ENCODE data around the gene TXNRD2.

Gene TXNRD2

DNA sequence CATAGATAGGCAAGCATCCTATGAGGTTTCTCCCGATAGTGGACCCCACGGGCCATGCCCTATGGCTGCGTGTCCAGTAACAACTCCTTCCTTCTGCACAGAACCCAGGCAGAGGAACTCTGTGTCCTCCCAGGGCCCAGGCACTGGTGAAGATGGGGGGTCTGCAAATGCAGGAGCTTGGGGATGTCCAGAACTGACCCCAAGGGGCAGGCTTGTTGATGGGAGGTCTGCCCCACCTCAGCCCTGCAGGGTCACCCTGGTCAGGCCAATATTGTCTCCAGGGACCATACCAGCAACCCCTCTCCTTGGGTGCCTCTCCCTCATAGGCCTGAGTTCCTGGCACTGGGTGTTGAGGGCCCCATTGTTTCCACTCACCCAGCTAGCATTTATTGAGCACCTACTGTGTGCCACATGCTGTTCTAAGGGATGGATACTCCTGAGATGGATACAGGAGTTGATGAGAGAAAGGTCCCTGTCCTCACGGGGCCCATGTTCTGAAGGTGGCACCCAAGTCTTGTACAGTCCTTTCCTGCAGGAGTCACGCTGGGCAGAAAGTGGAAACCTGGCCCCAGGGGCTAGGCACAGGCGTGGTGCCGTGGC, 26.3 kb upstream of the TXNRD2 start:
- no peak for DNase-seq

DNA sequence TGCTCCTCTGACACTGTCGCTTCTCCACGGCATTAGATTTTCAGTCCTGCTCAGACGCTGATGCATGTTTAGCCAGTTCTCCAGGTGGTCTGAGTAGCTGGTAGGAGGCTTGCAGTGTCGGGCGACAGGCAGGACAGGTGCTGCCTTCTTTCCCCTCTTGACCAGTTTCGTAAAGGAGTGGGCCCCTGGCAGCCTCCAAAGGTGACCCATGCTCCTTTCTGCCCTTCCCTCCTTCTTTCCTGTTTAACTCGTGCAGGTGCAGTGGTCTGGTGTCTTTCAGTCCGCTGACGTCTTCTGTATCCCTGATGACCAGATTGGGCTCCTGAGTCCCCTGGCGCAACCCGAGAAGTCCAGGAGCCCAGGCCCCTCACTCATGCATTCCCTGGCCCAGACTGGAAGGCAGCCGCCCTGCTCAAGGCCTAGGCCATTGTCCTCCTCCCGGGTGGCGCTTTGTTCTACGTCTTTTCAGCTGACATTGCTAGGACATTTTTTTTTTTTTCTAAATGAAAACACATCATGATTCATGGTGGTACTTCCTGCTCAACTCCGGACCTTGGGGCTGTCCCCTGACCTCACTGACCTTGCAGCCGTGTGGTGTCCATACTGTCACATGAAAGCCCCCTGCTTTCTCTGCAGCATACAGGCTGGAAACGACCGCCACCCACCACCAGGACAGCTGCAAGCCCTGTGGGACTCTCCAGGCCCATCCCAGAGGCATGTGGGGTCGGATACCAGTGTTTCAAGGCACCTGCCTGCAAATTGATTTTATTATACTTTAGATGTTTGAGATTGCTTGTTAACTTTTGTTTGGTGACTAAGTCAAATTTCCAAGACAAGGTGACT, 25.5 kb upstream of the TXNRD2 start:
- no peak for DNase-seq

DNA sequence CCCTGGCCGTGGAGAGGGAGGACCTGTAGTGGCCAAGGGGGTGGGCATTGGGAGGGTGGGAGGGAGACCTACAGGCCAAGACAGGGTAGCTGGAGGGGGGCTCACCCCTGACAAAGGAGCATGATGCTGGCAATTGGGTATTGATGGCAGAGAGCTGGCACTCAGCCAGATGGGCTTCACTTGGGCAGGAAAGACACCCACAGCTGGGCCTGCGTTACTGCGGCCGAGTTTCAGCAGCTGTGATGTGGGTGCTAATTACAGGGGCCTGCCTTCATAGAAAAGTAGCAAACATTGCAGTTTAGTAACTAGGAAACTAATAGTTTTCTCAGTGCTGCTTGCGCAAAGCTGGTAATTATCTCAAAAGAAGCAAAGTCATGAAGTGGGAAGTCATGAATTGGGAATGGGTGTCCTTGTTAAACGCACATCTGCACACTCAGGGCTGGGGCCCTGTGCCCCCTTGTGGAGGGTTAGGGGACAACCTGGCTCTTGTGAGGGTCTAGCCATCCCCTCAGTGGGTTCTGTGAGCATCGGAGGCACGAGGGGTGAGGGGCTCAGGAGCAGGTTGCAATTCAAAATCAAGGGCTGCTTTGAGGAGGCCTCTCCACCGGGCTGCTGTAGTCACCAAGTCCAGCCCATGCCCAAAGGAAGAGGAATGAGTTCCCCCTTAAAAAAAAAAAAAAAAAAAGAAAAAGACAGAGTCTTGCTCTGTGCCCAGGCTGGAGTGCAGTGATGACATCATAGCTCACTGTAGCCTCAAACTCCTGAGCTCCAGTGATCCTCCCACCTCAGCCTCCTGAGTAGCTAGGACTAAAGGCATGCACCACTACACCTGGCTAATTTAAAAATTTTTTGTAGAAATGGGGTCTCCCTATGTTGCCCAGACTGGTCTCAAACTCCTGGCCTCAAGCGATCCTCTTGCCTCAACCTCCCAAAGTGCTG, 24.4 kb upstream of the TXNRD2 start:
- DNase-seq, result peak in 23 of 56 donors; percentile 10 to 79 (median 40)

DNA sequence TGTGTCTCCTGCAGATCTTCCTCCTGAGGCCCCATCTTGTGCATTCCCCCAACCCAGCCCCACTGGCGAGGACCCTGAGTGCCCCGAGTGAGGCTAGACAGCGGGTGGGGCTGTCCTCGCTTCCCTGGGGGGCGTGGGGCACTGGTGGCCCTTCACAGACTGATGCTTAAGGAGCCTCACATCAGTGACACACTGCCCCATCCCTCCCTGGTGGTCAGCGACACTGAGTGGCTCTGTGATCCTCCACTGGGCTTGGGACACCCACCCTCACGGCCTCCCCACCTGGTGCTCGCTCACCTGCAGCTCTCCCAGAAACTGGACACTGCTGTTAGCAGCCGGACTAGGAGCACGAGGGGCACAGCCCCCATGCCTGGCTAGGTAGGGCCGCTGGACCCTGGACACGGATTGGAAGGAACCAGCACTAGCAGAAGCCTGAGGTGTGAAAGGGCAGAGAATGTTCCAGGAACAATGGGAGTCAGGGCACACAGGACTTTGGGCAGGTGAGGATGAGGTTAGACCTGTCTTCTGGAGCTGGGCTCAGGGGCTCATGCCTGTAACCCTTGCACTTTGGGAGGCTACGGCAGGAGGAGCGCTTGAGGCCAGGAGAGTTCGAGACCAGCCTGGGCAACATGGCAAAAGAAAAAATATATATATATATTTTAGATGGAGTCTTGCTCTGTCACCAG, 23.2 kb upstream of the TXNRD2 start:
- DNase-seq, result no peak

DNA sequence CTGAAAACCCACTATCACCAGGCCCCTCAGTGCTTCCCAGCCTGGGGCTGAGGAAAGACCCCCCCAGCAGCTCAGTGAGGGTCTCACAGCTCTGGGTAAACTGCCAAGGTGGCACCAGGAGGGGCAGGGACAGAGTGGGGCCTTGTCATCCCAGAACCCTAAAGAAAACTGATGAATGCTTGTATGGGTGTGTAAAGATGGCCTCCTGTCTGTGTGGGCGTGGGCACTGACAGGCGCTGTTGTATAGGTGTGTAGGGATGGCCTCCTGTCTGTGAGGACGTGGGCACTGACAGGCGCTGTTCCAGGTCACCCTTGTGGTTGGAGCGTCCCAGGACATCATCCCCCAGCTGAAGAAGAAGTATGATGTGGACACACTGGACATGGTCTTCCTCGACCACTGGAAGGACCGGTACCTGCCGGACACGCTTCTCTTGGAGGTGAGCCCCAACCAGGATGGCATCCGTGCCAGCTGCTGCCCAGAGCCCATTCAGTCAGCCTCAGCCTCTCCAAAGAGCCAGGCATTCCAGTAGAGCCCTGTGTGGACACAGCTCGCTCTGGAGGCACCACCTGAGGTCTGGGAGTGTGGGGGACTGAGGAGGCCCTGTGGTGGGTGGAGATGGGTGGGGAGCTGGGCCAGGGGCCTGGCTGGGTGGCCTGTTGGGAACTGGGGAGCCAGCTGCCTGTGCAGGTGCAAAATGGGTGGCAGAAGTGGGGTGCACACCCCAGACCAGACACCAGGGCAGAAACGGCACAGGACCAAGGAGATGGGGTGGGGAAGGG, 22.4 kb upstream of the TXNRD2 start:
- DNase-seq, result no peak

DNA sequence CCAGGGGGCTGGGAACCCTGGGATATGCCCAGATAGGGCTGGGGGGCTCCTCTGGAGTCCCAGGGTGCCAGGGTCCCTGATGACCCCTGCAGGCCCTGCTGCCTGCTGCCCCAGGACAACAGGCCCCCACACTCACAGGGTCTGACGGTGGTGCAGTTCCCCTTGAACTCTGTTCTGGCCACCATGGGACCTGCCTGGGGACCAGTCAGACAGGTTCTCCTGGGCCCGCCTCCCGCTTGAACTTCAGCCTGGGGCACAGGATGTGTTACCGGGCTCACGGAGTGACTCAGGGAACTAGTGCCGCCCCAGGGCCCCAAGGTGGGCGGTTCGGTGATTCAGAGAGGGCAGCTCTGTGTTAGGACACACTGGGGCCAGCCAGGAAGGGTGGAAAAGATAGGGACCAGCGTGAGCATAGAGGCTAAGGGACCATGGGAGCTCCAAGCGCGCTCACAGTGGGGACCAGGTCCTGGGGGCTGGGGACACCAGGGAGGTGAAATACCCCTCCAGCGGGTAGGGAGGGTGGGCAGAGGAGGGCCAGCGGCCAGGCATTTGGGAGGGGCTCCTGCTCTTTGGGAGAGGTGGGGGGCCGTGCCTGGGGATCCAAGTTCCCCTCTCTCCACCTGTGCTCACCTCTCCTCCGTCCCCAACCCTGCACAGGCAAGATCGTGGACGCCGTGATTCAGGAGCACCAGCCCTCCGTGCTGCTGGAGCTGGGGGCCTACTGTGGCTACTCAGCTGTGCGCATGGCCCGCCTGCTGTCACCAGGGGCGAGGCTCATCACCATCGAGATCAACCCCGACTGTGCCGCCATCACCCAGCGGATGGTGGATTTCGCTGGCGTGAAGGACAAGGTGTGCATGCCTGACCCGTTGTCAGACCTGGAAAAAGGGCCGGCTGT, 21.5 kb upstream of the TXNRD2 start:
- no peak for DNase-seq

DNA sequence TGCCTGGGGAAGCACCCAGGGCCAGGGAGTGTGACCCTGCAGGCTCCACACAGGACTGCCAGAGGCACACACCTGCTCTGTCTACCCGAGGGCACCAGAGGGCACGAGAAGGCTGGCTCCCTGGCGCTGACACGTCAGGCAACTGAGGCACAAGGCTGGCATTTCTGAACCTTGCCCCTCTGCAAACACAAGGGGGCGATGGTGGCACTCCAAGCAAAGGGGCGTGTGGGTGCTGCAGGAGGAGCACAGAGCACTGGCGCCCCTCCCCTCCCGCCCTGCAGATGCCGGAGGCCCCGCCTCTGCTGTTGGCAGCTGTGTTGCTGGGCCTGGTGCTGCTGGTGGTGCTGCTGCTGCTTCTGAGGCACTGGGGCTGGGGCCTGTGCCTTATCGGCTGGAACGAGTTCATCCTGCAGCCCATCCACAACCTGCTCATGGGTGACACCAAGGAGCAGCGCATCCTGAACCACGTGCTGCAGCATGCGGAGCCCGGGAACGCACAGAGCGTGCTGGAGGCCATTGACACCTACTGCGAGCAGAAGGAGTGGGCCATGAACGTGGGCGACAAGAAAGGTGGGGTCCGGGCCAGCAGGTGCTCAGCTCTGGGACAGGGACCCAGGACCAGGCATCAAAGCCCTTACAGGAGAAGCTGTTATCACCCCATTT, 20.8 kb upstream of the TXNRD2 start:
- DNase-seq, result peak in 50 of 56 donors; percentile 26 to 91 (median 69)

DNA sequence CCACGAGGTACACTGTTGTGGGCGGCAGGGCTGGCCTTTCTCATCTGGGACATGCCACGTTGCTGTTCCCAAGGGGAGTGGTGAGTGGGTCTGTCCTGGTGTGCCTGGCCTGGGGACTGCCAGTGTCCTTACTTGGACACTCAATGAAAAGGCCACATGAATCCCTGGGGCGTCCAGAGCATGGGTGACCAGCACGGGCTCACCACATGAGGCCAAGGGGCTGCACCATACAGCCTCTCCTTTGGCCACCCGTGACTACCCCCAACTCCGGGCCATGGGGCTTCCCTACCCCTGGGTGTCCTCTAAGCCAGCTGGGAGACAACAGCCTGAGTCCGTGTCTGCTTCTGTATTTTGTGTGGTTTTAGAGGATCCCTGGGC, 20.2 kb upstream of the TXNRD2 start:
- no peak for DNase-seq

DNA sequence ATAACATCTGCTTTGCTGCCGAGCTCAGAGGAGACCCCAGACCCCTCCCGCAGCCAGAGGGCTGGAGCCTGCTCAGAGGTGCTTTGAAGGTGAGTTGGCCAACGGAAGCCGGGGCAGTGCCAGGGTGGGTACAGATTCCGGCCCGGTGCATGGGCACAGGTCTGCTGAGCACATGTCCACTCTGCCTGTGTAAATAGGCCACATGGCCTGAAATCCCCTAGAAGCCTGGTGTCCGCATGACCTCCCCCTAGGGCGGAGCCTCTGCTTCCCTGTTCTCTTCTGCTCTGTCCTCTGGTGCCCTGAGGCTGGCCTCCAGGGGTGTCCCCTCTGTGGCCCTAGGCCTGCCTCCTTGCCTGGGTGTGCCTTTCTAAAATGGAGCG, 19.6 kb upstream of the TXNRD2 start:
- no peak for DNase-seq

DNA sequence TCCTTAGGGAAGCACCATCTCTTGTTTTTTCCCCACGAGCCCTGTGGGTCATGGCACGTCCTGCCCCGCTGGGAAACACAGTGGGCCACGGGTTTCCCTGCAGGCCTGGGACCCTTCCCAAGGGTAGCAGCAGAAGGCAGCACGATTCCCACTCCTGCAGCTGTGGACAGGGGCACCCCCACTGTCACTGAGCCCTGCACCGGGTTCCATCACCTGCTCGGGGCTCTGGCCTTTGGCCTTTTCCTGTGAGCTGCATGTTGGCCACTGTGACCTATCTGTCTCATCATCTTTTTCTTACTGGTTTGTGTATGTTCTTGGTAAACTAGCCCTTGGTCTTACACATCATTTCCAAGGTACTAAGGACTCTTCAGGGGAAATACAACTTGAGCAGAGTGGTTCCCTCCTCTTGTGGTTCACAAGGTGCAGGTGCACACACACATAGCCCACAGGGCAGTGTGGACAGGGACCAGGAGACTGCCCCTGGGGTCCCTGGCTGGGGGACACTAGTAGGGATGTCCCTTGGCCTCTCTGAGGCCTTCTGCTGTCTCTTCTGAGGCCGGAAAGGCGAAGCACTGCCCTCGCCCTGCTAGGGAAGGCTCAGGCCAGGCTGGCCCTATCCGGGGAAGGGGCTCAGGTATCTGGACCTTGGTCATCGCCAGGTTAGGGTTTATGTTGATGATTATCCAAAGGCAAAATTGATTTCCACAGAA, 19.0 kb upstream of the TXNRD2 start:
- DNase-seq, result no peak

DNA sequence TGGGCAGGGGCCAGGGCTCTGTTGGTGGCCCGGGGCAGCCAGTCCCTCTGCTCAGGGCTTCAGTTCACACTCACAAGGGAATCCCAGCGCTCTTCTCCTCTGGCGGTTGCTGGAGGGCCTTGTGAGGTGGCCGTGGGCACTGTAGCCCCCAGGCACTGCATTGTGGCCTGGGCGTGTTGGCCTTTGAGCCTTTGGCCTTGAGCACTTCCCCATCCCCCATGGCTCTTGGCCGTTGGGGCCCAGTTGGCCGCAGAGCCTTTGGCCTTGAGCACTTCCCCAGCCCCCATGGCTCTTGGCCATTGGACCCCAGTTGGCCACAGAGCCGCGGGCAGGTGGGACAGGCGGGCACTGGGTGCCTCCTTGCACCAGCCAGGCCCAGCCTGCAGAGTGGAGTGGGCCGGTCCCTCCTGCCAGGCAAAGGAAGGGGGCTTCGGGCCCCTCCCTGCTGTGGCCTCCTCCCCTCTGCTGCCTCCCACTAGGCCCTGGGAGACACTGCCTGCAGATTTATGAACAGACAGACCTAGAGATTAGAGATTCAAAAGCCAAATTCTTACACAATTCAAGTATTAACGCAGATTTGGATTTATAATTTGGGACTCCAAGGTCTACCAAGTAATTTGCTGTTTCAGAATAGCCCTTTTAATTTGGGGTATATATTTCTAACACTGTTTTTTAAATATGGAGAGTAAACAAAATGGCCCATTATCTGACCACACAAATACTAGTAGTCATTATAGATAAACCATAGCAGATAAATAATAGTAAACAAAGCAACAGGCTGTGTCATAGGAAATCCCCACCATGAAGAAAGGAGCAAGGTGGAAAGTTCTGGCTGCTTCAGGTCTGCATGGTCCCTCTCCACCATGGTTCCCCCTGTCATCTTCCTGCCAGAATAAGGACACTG, 18.2 kb upstream of the TXNRD2 start:
- DNase-seq, result no peak

DNA sequence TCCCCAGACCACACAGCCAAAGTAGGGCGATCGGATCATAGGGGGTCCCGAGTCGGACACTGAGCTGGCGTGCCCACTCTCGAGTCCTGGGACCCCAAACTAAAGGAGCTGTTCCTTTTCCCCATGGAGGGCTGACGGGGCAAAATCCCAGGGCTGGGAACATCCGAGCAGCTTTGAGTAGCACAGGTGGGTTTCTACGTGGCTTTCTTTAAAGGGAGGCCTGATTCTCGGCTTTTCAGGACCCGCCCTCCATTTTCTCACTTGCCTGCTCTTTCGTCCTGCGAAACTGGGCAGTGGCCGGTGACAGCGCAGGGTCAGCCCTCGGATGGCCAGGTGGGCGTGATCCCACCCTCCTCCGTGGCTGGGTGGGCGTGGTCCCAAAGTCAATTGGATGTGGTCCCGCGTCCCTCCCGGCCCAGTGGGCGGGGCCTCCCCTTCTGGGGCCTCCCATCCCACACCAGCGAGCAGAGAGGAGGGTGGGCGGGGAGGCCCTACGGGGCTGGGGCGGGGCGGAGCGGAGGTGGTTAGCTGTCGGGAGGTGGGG, 17.5 kb upstream of the TXNRD2 start:
- DNase-seq, result peak in 1 of 56 donors; percentile 33

DNA sequence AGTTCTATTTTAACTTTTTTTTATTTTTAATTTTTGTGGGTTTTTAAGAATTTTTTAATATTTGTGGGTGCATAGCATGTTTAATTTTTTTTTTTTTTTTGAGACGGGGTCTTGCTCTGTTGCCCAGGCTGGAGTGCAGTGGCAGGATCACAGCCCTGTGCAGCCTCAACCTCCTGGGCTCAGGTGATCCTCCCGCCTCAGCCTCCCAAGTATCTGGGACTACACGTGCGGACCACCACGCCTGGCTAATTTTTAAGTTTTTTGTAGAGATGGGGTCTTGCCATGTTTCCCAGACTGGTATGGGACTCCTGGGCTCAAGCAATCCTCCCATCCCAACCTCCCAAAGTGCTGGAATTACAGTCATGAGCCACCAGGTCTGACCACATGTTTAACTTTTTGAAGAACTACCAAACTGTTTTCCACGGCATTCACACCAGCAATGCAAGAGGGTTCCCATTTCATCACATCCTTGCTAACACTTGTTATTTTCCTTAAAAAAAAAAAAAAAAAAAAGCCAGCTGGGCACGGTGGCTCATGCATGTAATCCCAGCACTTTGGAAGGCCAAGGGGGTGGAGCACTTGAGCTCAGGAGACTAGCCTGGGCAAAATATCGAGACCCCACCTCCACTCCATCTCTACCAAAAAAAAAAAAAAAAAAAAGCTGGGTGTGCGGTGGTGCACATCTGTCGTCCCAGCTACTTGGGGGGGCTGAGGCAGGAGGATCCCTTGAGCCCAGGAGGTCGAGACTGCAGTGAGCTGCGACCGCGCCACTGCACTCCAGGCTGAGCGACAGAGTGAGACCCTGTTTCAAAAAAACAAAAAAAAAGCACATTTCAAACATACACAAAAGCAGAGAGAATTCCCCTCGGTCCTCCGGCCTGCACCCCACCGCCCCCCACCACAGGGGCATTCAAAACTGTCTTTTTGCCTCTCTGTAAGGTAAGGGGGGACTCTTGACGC, 16.7 kb upstream of the TXNRD2 start:
- DNase-seq, result no peak

DNA sequence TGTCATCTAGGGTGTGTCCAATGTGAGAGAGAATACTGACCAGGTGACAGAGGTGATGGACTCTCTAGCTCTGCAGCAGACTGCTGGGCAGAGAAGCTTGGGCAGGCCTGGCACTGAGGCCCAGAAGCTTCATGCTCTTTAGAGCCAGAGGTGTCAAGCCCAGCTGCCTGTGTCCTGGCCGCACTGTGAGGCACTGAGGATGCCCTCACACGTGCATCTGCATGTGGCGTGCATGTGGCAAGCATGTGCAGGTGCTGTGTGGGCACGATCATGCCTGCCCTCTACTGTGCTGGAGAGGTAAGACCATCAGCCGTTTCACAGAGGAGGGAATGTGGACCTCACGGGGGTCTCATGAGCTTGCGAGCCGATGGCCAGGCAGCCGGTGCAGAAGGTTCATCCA, 15.8 kb upstream of the TXNRD2 start:
- no peak for DNase-seq

DNA sequence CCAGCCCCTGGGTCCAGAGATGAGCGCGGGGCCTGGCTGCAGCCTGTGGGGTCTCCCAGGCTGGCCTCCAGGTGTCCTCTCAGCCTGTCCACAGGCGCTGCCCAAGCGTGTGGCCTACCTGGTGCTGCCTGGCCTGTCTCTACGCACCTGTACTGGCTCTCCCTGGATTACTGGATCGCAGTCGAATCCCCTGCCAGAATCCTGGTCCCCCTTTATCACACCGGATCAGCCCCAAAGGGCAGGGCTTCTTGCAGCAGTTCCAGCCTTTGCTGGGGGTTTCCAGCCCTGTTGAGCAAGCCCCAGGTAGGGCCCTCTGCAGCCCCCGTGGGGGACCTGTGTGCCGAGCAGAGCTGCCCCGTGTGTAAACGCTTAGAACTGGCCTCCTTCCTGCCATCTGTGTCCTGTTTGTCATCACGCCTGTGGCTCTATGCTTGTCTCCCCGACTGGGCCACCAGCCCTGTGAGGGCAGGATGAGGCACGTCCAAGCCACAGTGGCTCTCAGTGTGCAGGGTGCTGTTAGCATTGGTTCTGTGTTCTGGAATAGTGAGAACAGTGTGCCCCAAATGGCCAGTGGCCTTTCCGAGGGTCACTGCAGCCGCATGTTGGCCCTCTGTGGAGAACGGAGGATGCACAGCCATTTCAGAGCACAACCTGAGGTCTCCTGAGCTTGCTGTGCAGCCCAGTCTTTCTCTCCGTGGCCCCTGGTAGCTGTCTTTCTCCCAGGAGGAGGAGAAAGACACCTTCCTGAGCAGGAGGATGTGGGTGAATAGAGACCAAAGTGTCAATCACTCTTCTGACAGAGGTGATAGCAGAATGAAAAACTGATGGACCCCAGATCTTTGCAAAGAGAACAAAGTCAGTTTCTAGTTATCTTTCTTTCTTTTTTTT, 13.9 kb upstream of the TXNRD2 start:
- DNase-seq, result no peak

Measured in amygdala (tissue), 56 donors.